GM12892 (cell line): Measurements from ENCODE around the gene SLC30A1. TPM values are rescaled to one million over a fixed set of nuclear protein-coding genes. Genes with fewer than 3 reads are reported as not detected.
A peak's percentile ranks its signal among the peaks of the same experiment; 100 is the strongest.
"Not testable (repeated sequence)": the region's sequence is repeated elsewhere in the genome, so short reads cannot be mapped to it uniquely, and the experiment has no call there.

ENCODE experiments used
- DNase-seq: peaks from one replicate; pipeline ENCODE4 v3.0.0; 2011; ENCODE audit not compliant: insufficient read length
- FAIRE-seq: peaks from 2 replicates; lab custom pipeline; 2011; peaks lifted over from hg19 to GRCh38; lab: Jason Lieb, UNC
- POLR2A ChIP-seq: IDR thresholded peaks from 2 replicates; pipeline ENCODE4 v1.6.1; 2011; ENCODE audit warnings: low read depth, low read length, control low read depth
- POLR2AphosphoS5 ChIP-seq: IDR thresholded peaks from 2 replicates; pipeline ENCODE4 v1.6.1; 2011; ENCODE audit warnings: low read depth, low read length, control low read depth
- TAF1 ChIP-seq: IDR thresholded peaks from 2 replicates; pipeline ENCODE4 v1.6.1; 2011; ENCODE audit warnings: low read depth, mild to moderate bottlenecking, control low read depth, low read length, borderline replicate concordance
- polyA plus RNA-seq: library from polyadenylated mRNA; unstranded; fragments of >200 nt; gene quantifications from one replicate; pipeline ENCODE4 v1.2.1, GENCODE V29; 2012; ENCODE audit warnings: missing spikeins, inconsistent platforms; ENCODE audit not compliant: missing spikeins

Gene SLC30A1, protein sequence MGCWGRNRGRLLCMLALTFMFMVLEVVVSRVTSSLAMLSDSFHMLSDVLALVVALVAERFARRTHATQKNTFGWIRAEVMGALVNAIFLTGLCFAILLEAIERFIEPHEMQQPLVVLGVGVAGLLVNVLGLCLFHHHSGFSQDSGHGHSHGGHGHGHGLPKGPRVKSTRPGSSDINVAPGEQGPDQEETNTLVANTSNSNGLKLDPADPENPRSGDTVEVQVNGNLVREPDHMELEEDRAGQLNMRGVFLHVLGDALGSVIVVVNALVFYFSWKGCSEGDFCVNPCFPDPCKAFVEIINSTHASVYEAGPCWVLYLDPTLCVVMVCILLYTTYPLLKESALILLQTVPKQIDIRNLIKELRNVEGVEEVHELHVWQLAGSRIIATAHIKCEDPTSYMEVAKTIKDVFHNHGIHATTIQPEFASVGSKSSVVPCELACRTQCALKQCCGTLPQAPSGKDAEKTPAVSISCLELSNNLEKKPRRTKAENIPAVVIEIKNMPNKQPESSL
- polyA plus RNA-seq = 4.7 TPM

DNA sequence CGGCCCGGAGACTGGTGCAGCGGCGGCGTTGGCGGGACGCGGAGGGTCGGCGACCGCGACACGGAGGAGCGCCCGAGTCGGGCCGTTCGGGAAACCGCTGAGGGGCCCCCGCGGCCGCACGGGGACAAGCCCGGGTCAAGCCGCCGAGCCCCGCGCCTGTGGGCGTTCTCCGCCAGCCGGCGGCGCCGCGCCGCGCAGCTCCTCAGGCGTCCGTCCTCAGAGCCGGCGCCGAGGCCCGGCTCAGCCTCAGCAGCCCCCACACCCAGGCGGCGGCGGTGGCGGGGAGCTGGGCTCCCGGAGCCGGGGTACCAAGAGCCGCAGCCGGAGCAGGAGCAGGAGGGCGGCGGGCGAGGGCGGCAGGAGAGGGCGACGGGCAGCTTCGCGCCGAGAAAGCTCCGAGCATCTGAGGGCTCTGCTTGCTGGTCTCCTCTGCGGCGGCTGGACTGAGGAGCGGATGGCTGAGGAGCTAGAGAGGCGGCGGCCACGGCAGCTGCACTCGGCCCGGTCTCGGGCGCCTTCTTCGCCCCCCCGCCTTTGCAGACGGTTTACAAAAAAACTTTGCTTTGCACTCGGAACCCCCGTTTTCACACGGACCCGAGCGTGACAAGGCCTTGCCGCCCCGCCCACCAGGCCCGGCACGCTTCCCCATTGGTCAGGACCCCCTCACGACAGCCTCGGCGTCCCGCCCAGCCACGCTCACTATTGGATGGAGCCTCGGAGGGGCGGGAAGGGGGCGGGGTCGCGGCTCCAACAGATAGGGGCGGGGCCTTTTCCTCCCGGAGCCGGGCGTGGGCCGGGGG lies at the start of gene SLC30A1:
SLC30A1 (minus strand) TSS at position 522 of the 800 bp plus-strand sequence. CDS start 549 bp downstream, outside the sequence.
- DNase-seq = peak; percentile 95
- TF ChIP-seq POLR2AphosphoS5 (peak; percentile 84), TAF1 (0 out of 2 replicates have a peak, but pooled peaks have one; percentile 32), POLR2A (peak; percentile 89)
- FAIRE-seq = peak; percentile 93

DNA sequence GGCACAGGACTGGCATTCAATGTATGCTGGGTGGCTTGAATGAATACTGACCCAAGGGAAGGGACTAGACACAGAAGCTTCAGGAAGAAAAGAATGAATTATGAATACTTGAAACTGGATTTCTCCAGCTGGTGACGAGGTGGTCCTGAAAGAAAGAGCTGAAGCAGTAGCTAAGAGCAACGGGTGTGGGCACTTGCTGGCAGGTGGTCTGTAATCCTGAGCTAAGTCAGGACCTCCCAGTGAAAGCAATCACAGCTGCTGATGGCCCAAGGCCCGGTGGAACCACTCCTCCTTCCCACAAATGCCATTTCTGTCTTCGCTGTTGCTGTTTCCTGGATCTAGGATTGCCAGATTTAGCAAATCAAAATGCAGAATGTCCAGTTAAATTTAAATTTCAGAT lies 49.5 kb upstream of the SLC30A1 start:
- TF ChIP-seq POLR2A (no peak), TAF1 (no peak), POLR2AphosphoS5 (no peak)
- DNase-seq (no peak), FAIRE-seq (no peak)

DNA sequence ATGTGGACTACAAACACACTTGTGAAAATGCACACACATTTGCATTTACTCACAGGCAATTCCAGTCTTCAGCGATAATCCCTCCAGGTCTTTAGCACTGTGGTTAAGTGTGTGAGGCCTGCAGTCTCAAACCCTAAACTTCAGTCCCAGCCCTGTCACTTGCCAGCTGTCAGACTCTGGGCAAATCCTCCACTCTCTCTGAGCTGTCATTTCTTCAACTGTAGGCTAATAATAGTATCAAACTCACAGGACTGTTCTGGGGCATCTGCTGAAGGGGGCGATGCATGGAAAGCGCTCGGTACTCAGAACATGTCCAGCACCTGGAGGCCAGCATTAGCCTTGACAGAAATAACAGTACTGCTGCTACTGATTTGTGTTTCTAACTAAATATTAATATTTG lies 48.3 kb upstream of the SLC30A1 start:
- no peak for DNase-seq
- no peak for TF ChIP-seq POLR2A
- no peak for TF ChIP-seq TAF1
- TF ChIP-seq POLR2AphosphoS5 = no peak
- FAIRE-seq = no peak

DNA sequence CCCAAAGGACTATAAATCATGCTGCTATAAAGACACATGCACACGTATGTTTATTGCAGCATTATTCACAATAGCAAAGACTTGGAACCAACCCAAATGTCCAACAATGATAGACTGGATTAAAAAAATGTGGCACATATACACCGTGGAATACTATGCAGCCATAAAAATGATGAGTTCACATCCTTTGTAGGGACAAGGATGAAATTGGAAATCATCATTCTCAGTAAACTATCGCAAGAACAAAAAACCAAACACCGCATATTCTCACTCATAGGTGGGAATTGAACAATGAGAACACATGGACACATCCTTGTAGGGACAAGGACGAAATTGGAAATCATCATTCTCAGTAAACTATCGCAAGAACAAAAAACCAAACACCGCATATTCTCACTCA lies 46.9 kb upstream of the SLC30A1 start:
- DNase-seq, FAIRE-seq: not testable (repeated sequence)

DNA sequence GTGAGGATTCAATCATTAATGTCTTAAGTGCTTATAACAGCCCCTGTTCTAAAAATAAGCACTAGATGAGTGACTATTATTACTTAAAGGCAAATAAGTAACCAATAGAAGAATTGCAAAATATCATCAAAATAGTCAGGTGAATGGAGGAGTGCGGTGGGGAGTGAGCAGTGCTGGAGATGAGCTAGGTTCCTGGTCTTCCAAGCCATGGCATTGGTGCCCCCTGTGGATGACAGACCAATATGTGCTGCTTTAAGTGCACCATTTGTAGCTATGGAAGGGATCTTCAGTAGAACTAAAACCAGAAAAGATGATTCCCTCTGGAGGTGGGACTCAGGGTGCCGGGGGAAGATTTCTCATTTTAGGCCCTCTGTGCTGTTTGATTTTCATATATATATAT lies 46.1 kb upstream of the SLC30A1 start:
- no peak for TF ChIP-seq POLR2AphosphoS5
- TF ChIP-seq POLR2A = no peak
- no peak for TF ChIP-seq TAF1
- DNase-seq (no peak), FAIRE-seq (no peak)

DNA sequence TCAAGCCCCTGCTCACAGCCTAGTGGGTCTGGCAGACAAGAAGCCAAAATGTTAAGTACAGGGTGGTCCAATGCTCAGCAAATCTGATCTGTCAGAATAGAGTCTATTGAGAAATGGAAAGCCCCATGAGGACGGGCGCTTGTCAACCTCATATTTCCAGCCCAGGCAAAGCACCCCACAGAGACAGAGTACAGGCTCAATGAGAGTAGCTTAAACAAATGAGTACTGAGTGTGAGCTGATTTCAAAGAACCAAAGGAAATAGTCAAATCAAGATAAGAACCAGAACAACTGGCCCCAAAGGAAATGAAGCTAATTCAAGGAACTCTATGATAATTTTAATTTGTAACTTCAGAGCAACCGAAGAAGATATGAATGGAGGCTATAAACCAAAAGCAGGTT lies 44.6 kb upstream of the SLC30A1 start:
- DNase-seq (no peak), FAIRE-seq (no peak)
- TF ChIP-seq POLR2A = no peak

DNA sequence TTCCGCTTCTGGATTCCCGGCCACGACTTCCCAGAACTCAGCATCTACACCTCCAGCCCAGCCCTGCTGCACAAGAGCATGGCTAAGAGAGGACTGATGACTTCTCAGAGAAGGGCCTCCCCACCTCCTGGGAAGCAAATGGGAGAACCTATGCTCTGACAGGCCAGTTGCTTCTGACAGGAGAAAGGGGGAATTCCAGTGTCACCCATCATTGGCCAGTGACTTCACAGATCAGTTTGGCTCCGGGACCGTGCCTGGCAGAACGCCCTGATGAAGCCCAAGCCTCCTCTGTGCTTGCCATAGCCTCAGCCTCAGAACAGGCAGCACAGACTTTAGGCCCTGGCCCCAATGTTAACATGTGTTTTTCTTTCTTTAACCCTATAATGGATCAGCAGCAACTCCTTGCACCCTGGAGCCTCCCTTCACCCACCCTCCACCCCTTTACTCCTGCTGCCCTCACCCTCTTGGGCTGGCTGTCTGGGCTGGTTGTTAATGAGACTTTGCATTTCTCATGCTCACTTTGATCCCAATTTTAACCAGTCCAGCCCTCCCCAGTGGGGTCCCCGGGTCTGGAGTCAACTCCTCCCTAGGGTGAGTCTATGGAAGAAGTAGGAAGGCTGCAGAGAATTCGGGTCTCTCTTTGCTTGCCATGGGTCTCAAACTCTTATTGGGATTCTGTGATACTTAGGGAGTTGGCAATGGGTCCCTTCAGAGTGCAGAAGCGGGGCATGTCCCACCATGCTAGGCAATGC lies 42.7 kb upstream of the SLC30A1 start:
- FAIRE-seq = no peak
- TF ChIP-seq TAF1 (no peak), POLR2AphosphoS5 (no peak), POLR2A (no peak)
- no peak for DNase-seq

DNA sequence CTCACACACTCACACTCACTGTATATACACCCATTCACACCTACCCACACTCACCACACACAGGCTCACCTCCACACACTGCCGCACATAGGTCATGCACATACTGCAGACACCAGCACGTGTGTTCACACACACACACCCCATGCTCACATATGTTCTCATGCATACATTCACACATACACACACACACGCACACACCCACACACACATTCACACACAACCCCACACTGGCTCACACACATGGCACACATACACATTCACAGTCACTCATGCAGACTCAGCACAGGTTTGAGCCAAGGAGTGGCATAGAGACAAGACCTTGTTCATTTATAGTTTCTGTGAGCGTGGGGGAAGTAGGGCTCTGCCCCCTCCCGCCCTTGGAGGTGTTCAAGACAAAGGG lies 41.1 kb upstream of the SLC30A1 start:
- DNase-seq (no peak), FAIRE-seq (no peak)
- TF ChIP-seq TAF1 = no peak
- TF ChIP-seq POLR2AphosphoS5 = no peak
- TF ChIP-seq POLR2A = no peak

DNA sequence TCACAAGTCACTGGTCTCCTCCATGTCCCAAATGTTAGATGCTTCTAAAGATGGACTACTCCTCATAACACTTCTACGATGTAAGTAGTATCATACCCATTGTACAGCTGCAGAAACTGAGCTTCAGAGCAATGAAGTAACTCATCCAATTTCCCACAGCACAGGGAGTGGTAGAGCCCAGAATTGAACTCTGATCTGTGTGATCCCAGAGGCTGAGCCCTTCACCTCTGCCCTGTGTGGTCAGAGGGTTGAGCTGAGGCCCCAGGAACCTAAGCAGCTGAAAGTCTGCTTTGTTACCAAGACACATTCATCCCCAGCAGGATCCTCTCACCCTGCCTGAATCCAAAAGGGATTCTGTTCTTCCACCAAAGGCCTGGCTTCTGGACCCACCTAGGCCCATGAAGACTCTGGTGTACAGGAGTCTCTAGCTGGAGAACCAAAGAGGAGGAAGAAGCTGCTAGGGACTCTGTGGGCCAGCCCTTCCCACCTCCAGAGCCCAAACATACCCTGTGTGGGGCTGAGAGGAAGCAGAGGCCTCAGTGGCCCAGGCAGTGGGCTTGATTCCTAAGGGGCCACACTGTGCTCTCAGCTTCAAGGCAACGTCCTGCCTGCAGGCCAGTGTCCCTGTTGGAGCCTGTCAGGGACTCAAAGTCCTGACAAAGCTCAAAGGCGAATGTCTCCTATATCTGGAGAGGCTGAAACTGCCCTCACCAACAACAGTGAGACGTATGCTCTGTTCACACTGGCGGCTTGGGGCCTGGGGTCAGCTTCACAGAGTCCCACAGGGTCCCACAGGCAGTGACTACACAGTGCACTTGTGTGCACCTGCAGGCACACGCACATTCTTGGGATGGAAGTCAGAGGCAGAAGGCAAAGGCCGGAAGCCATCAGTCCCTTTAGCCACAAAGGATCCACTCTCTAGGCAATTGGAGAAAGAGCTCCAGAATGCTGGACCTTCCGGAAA lies 40.4 kb upstream of the SLC30A1 start:
- DNase-seq (no peak), FAIRE-seq (no peak)

DNA sequence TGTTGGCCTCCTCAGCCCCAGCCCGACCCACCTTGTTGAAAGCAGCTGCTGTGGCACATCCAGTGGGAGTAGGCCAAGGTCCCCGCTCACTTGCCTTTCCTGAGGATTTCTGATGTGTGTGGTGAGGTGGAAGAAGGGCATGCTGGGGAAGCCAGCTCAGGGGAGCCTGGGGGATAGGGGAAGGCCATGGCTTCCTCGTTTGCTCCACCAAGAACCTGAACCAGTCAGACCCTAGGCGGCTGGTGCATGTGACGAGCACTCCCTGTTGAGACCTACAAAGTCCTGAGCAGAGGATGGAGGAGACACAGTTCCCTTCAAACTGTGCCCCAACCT lies 38.0 kb upstream of the SLC30A1 start:
- FAIRE-seq (no peak), DNase-seq (no peak)
- TF ChIP-seq TAF1 (no peak), POLR2A (no peak), POLR2AphosphoS5 (no peak)

More for the DNA sequence above, 40.4 kb upstream of the SLC30A1 start:
- TF ChIP-seq POLR2AphosphoS5 = no peak
- no peak for TF ChIP-seq TAF1
- no peak for TF ChIP-seq POLR2A

DNA sequence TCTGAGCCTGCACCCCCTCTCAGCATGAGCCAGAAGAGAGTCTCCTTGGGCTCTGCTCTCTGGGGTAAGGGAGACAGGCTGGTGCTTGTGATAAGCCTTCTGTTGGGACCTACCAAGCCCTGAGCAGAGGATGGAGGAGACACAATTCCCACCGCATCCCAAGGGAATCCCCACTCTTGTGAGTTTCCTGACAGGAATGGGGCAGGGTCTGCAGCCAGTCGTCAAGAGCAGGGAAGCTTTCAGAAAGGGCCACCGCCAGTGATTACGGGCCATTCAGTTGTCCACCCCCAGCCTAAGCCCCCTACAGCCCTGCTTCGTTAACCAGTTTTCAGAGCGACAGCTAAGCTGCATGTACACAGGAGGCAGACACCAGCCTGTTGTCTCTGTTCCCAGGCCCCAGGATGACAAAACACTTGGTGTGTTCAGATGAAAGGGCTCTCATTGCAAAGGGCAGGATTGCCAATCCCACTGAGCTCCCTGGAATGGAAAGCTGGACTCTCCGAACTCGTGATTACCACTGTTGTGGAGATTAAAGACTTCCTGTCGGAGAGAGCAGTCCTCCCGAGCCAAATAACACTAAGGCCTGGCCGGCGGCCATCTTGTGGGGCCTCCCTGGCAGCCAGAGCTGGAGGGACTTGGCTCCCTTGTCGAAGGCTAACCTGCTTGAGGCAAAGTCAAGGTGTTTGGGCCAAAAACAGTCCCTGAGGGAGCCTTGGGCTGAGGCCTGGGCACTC lies 37.4 kb upstream of the SLC30A1 start:
- TF ChIP-seq POLR2A = no peak
- TF ChIP-seq POLR2AphosphoS5 = no peak
- TF ChIP-seq TAF1 = no peak
- DNase-seq (no peak), FAIRE-seq (no peak)
